ENCODE measurements around the gene EDC3.
"Not testable (repeated sequence)": the region's sequence is repeated elsewhere in the genome, so short reads cannot be mapped to it uniquely, and the experiment has no call there.

The EDC3 gene

DNA sequence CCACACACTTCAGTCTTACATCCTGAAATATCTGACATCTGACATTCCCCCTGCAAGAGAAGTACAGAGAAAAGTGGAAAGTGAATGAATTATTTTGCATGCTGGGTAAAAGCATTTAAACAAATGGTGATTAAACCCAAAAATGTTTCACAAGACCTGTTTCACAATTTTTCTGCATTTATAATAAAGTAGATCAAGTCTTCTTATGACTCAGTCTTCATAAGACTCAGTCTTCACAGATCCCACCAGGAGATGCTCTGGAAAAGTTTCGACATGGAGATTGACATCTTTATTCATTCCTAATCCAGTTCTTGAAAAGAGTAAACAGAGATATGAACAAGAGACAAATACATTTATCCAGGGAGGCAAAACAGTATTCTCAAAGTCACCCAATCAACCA is 13.2 kb upstream of the EDC3 start:
- DNase-seq = no peak

DNA sequence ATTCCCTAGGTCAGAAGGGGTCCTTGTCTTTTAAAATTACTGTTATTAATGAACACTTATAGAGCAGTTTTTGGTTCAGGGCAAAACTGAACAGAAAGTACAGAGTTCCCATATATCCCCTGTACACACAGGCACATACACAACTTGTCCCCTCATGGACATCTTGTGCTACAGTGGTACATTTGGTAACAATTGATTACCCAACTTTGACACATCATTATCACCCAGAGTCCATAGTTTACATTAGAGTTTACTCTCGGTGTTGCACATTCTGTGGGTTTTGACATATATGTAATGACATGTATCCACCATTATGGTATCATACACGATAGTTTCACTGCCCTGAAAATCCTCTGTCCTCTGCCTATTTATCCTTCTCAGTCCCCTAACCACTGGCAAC is 984 bp upstream of the EDC3 start:
- DNase-seq = no peak

DNA sequence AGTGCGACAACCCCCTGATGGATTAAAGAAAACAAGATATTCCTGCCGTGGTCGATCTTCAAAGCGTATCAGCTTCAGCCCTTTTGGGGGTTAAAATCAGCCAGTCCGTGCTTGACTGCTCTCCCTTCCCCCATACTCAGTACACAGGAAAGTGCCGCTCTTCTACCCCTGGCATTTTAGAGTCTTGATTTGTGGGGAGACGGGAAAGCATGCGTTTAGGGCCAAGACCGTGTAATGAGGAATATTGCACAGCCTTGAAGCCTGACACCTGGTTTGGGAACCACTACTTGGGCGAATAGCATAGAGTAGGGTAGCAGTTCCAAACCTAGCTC is 540 bp upstream of the EDC3 start:
- no peak for DNase-seq

DNA sequence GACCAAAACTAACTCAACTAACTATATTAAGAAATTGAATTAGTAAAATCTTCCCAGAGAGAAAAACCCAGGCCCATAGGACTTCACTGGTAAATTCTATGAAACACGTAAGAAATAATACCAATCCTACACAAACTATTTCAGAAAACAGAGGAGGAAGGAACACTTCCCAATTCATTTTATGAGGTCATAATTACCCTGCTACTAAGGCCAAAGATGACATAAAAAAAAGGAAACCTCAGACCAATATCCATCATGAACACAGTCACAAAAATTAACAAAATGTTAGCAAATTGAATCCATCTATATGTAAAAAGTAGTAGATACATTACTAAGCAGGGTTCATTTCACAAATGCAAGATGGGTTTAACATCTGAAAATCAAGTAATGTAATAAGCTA is 3.5 kb downstream of the EDC3 start:
- no peak for DNase-seq

DNA sequence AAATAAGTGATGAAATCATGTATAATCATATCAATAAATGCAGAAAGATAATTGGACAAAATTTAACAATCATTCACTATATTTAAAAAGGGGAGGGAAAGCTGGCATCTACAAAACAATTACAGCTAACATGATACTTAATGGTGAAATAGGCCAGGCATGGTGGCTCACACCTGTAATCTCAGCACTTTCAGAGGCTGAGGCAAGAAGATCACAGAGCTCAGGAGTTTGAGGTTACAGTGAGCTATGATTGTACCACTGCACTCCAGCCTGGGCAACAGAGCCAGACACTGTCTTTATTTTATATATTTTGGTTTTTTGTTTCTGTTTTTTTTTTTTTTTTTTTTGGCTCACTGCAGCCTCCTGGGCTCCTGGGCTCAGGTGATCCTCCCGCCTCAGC is 12.1 kb downstream of the EDC3 start:
- DNase-seq = no peak

DNA sequence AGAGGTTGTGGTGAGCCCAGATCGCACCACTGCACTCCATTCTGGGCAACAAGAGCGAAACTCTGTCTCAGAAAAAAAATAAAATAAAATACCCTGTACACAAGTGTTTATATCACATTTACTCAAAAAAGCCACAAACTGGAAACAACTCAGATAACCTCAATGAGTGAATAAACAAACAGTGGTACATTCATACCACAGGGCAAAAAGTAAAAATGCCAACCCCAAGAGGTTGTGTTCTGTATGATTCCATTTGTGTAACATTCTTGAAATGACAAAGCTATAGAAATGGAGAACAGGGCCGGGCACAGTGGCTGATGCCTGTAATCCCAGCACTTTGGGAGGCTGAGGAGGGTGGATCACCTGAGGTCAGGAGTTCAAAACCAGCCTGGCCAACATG is 12.9 kb downstream of the EDC3 start:
- DNase-seq = no peak

DNA sequence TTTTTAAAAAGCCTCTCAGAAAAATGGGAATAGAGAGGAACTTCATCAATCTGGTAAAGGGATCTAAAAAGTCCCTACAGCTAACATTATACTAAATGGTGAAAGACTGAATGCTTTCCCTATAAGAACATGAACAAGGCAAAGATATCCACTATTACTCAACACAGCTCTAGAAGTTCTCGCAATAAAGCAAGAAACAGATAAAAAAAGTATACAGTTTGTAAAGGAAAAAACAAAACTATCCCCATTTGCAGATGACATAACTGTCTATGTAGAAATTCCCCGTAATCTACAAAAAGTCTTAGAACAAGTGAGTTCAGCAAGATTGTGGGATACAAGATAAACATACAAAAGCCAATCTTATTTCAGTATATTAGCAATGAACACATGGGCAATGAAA is 15.4 kb downstream of the EDC3 start:
- DNase-seq = no peak

DNA sequence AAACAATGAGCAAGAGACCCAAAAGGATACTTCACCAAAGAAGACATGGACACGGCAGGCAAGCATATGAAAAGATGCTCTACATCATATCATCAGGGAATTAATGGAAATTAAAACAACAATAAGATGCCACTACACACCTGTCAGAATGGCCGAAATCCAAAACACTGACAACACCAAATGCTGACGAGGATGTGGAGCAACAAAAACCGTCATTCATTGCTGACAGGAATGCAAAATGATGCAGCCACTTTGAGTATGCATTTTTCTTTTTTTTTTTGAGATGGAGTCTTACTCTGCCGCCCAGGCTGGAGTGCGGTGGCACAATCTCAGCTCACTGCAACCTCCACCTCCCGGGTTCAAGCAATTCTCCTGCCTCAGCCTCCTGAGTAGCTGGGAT is 19.0 kb downstream of the EDC3 start:
- no peak for DNase-seq

DNA sequence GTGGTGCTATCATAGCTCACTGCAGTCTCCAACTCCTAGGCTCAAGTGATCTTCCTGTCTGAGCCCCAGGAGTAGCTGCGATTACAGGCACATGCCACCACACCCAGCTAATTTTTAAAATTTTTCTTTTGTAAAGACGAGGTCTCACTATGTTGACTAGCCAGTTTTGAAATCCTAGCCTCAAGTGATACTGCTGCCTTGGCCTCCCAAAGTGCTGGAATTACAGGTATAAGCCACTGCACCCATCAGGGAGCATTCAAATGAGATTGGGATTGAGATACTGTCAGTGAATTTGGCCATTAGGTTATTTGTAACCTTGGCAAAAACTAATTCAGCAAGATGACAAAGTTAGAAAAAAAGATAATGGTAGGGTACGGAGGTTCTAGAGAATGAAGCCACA is 21.7 kb downstream of the EDC3 start:
- no peak for DNase-seq

DNA sequence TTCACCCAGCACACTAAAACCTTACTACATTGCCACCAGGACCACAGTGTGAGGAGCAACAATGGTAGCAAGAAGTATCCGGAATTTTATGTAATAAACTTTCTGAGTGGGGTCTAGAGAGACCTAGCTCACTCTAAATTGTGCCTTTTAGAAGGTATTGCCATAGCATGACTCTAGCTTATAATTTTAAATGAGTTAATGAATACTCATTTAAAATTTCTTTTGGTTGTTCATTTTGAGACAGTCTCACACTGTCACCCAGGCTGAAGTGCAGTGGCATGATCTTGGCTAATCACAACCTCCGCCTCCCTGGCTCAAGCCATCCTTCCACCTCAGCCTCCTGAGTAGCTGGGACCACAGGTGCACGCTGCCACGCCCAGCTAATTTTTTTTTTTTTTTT is 26.2 kb downstream of the EDC3 start:
- no peak for DNase-seq

DNA sequence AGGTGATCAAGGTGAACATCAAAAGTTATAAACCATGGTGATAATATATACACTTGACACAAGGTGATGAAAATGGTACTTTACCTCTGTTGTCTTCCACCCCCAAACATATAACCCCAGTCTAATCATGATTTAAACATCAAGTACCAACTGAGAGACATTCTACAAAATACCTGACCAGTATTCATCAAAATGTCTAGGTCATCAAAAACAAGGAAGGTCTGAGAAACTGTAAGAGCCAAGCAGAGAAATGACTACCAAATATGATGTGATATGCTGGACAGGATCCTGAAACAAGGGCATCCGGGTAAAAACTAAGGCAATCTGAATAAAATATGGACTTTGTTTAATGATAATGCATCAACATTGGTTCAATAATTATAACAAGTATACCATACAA is 27.8 kb downstream of the EDC3 start:
- DNase-seq = no peak

DNA sequence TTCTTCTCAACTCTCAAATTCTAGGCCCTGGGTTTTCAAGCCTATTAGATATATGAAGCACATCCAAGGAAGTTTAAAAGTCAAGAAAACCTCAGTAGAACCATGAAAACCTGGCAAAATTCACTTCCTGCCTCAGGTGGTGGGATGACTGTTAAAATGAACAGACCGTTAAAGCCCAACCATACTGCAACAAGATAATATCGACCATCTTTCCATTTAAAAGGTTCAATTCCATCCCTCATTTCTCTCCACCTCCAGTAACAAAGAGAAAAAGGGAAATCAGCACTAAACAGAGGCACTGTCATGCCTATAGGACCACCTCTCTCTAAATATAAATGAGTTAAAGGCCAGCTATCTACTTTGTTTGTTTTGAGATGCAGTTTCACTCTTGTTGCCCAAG is 31.2 kb downstream of the EDC3 start:
- DNase-seq = no peak

DNA sequence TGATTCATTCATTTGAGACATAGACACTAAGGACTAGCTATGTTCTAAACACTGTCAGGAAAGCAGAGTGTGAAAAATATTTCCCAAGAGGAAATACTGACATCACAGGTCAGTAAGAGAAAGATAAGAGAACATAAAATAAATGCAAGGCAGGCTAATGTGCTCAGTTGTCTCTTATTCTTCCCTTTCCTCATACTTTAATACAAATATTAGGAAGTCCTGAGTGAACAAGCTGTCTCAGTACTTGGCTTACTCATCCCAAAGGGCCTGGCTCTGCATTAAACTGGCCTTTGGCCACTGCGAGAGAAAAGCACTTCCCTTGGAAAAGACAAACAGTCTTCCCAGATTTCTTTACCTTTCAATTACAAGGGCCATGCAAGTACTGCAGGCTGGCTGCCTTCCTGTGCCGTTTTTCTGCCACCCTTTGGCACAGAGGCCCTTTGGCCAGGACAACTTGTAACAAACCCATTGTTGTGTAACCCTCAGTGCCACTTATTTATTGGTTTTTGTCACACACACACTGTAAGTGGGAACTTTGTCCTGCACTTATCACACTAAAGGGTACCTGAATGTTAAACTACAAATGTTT is 31.7 kb downstream of the EDC3 start:
- DNase-seq = no peak

DNA sequence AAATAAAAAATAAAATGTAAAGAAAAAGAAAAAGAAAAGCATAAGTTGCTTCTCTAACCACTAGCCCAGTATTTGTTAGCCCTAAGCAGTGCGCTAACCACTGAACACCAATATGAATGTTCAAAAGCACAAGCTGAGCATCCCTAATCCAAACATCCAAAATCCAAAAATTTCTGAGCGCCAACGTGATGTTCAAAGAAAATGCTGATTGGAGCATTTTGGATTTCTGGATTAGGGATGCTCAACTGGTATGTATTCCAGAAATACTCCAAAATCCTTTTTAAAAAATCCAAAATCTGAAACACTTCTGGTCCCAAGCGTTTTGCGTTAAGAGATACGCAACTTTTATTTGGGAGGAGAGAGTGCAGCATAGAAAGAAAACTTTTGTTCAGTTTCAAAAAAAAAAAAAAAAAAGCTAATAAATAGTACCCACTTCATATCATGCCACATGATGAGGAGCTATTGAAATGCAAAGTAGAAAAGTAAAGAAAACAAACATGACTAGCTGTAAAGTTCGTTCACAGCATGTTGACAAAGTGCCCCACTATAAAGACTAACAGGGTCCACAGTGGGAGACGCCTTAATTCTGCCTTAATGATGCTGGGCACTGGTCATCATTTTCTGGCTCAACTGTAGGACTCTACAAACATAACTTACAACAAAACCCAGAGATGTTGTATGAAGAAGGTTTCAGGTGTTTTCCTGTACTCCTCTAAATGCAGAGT is 32.4 kb downstream of the EDC3 start:
- DNase-seq = no peak

DNA sequence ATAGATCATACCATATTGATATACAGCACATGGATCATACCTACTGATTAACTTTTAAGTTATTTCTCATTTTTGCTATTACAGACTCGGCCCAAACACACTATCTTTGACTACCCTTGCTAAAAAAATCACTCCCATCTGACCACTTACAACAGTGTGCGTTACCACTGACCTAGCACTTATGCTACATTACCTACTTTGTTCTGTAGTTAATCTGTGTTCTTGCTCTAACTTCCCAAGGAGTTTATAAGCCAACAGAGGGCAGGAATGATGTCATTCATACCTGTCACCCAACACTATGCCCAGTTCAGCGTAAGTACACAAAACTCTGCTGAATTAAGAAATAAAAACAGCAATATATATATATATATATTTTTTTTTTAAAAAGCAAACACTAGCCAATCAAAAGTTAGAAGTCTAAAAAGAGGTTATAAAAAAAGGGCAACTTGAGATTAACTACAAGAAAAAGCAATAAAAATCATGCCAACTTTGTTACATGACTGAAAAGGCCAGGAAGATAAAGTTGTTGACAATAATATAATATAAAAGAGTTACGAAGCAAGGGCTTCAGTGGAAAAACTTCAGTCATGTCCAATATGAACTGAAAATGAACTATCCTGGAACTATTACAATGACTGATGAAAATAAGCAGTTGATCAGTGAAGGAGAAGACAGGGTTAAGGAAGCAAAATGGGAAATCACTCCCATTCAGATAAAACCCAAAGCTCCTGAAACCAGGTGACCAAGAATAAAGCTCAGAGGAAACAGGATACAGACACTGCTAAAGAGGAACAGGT is 33.6 kb downstream of the EDC3 start:
- DNase-seq = no peak

DNA sequence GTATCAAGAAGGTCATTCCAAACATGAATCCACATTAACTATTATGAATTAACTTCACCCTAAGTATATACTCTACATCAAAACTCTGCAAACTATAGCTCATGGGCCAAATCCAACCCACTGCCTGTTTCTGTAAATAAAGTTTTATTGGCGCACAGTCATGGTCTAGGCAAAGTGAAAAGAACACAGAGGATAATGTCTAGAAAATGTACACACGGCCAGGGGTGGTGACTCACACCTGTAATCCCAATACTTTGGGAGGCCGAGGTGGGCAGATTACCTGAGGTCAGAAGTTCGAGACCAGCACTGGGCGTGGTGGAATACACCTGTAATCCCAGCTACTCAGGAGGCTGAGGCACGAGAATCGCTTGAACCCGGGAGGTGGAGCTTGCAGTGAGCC is 34.5 kb downstream of the EDC3 start:
- not testable (repeated sequence) for DNase-seq

DNA sequence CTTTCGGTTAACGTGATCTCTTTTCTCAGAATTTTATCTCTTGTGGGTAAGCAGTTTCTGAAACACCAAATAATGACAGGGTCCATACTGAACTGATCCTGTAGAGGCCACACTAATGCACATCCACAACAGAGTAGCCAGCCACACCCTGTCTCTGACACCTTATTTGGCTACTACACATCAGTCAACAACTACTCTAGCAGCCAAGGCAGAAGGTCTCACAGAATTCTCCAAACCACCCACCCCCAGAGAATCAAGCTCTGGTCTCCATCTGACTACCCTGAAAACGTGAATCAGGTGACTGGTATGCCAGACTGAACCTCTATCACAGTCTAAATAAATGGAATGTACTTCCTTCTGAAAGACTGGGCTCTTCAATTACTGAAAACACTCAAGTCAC is 38.0 kb downstream of the EDC3 start:
- DNase-seq = no peak

DNA sequence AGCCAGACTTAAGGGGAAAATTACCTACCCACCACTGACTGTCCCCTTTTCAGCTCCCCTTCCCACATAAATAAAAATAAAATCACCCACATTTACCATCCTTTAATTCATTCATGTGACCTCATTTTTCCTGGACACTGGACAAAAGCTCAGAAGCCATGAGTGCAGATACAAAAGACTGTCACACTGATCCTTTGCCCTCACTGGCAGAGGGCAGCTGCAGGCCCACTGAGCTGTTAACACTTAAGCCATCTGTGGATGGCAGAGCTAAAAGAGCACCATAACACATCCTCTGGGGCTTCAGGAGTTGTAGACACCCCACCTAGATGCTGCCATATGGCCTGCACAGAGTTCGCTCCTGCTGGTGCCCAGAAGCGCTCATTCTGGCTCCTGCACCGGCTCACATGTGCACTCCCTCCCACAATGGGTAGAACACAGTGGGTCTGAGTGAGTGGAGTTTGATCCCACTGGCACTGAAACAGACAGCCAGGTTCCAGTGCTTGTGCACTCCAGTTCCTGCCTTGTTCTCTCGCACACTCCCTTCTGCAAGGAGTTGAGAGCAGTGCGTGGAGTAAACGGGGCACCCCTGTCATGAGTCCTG is 38.8 kb downstream of the EDC3 start:
- no peak for DNase-seq

DNA sequence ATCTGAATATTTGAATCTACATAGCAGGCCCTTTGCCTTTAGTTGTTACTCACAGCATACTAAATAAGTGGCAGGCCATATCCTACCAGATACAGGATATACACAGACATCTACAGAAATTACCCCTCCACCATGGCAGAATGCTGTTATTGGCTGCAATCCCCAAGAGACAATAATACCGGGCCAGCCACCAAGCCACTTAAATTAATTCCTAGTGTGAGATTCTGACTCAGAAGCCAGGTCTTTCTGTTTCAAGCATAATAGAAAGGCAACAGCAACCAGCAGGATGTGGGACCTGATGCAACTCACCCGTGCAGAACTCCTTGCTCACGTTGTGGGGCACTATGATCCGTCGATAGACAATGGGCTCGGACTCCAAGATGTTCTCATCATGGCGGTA is 40.4 kb downstream of the EDC3 start:
- no peak for DNase-seq

DNA sequence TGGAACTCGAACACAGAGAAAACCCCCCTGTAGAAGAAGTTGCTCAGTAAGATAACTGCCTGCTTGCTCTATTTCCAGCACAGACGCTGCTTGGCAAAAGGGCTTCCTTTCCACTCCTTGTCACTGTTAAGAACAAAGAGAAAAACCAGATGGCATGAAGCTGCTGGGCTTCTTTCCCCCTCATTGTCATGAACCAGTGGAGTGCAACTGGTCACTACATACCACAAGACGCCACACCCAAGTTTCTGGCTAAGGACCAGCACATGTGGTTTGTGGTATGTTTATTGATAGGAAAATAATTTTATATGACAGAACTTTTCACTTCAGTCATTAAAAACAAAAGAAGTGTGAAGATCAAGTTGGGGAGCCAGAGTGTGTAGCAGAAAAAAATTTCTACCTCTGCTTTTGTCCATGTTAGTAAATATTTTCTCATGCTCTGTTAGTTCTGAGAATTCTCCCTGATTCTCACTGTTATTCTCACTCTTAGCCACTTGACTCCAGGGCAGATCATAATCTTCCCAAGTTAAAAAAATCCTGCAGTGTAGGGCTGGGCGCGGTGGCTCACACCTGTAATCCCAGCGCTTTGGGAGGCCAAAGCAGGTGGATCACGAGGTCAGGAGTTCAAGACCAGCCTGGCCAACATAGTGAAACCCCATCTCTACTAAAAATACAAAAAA is 42.3 kb downstream of the EDC3 start:
- DNase-seq = no peak

DNA sequence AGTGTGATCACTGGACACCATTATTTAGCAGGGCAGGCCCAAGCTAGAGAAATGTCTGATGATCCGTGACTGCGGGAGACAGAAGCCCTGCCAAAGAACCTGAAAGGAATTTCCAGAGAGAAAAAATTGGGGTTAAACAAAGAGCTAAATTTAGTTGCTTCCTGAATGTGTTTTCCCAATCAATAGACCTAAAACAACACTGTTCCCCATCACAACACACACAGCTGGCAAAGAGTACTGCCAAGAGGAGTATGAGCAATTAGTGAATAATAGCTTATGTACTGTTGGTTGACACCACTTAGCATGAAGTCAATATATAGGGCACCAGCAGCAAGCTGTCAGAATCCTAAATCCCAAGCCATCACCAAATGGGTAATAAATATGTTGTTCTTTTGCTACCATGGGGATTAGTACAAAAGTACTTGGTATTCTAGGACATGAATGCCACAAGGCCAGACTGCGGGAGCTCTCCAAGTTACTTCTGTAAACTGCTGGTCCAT is 44.5 kb downstream of the EDC3 start:
- DNase-seq = no peak

DNA sequence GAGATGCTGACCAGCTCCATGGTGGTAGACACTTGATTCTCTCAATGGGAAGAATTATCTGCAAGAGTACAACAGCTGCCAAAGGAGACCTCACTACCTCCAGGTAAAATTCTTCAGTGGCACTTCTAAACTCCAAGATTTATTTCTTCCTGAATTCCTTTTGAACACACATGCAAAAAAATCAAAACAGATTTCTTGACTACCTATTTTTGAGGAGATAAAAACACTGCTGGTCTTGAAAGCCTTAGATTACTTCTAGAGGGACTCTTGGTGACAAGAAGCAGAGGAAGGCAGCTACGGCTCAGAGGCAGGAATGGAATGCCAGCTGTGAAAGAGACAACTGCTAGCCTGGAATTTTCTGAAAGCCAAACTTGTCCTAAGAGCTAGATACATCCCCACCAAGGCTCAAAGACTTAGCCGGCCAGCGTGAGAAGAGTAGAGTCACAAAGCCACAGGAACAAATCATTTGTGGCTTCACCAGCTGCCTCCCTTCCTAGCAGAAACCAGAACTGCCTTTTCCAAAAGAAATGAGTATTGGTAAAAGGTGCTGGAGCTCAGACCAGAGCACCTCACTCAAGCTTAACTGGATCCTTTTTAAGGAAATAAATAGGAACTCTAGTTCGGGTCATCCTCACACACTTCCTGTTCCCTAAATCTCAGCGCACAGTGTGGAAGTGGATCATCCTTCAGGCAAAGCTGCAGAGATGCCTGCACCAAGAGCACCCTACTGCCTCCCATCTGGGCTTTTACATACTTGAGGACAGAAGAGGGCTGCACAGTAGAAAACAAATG is 47.6 kb downstream of the EDC3 start:
- DNase-seq = no peak
